Measurements from ENCODE around the gene GIT2.

GIT2 gene

DNA sequence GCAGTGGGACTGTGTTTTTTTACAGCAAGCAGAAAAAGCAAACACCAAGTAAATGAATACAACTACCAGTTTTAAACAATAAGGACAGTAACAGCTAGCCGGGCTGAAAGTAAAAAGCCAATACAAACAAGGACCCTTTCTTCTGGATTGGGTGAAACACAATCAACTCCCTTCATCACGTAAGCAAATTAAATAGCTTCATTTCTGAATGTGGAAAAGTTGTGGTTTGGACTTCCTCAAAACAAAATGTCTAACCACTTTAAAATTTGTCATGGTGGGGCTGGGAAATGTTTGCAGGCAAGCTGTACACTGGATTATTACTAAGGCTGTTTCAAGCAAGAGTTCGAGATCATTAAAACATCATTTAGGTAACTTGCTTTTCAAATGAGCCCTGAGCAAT, 48.6 kb downstream of the GIT2 start:
- H3K4me3 ChIP-seq (ENCODE audit: low read depth, low read length), result no peak overlapping the region
- TF ChIP-seq, protein P1, sequence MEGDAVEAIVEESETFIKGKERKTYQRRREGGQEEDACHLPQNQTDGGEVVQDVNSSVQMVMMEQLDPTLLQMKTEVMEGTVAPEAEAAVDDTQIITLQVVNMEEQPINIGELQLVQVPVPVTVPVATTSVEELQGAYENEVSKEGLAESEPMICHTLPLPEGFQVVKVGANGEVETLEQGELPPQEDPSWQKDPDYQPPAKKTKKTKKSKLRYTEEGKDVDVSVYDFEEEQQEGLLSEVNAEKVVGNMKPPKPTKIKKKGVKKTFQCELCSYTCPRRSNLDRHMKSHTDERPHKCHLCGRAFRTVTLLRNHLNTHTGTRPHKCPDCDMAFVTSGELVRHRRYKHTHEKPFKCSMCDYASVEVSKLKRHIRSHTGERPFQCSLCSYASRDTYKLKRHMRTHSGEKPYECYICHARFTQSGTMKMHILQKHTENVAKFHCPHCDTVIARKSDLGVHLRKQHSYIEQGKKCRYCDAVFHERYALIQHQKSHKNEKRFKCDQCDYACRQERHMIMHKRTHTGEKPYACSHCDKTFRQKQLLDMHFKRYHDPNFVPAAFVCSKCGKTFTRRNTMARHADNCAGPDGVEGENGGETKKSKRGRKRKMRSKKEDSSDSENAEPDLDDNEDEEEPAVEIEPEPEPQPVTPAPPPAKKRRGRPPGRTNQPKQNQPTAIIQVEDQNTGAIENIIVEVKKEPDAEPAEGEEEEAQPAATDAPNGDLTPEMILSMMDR (IDR thresholded peaks at IDR 0.05; ENCODE audit: borderline replicate concordance, insufficient read depth, low read depth, low read length), result no peak

DNA sequence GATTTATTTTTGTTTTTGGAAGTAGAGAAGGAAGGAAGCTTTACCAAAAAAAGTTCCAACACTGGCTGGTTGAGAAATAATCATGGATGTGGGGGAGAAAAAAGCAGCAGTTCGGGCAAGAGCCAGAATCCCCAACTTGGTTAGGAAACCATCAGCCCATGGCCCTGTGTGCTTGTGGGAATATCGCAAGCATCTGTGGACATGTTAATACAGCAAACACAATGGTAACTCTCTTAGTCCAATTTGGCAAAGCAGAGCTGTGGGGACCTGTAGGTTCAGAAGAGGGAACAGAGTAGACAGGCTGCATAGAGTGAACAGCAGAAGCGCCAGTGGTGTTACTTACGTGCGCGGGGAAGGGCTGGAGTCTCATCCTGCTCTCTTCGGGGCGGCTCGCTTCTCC, 49.3 kb downstream of the GIT2 start:
- H3K4me3 ChIP-seq (ENCODE audit: low read depth, low read length), result no peak overlapping the region
- TF ChIP-seq, protein P1 (IDR thresholded peaks at IDR 0.05; ENCODE audit: borderline replicate concordance, insufficient read depth, low read depth, low read length), result no peak

DNA sequence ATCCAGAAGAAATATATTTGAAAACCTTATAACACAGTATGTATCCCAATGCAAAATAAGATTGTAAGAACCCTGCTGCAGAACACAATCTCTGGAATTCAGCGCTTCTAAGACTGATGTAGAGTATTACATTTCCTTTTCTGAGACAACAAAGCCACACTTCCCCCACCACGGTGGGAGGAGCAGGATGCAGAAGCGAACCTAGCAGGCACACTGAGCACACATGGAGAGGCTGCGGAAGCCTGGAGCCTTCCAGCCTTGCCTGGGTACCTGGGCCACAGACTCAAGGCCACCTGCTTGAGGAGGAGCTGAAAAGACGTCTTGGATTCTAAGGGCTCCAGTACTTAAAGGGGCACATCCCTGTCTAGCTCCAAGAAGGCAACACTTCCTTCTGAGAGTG, 49.7 kb downstream of the GIT2 start:
- H3K4me3 ChIP-seq (ENCODE audit: low read depth, low read length), result no peak overlapping the region
- TF ChIP-seq, protein P1 (IDR thresholded peaks at IDR 0.05; ENCODE audit: borderline replicate concordance, insufficient read depth, low read depth, low read length), result no peak

DNA sequence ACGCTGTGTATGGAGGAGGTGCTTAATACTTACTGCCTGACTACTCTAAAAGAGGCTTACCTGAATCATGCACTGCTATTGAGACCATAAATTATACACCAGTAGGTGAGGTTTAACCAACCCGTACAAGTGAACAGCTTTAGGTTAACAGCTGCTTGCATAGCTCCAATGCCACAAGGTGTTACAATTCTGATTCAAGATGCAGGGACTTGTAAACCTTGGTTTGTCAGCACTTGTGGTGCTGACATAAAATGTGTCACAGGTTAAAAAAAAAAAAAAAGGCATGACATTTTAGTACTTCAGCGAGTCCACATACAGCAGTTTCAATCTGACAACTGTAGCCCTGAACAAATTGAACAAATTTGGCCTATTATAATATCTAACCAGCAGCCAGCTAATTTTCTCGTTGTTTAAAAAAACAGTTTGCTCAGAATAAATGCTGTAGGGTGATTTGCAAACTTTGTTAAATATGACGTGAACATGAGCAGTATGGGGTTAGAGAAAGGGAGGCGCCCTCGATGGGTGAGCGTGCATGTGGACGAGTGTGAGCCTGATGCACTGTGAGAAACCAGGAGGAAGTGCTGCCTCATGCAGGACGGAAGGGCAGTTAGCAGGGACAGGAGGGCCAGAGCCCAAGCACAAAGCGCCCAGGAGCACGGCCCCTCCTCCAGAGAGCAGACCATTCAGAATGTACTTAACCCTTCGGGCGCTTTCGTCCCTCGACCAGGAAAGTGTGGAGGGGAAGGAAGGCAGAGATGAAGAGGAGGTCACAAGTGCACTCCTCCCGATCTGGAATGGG, 51.4 kb downstream of the GIT2 start:
- TF ChIP-seq, protein P1 (IDR thresholded peaks at IDR 0.05; ENCODE audit: borderline replicate concordance, insufficient read depth, low read depth, low read length), result no peak
- H3K4me3 ChIP-seq (ENCODE audit: low read depth, low read length), result no peak overlapping the region

DNA sequence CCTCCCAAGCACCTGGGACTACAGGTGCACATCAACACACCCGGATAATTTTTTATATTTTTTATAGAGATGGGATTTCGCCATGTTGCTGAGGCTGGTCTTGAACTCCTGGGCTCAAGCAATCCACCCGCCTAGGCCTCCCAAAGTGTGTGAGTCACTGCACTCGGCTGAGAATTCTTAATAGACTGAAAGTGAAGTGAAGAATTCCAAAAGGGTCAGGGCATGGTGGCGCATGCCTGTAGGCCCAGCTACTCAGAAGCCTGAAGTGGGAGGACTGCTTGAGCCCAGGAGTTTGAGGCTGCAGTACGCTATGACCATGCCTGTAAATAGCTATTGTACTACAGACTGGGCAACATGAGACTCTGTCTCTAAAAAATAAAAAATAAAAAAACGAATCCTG, 52.4 kb downstream of the GIT2 start:
- TF ChIP-seq, protein P1 (IDR thresholded peaks at IDR 0.05; ENCODE audit: borderline replicate concordance, insufficient read depth, low read depth, low read length), result no peak

DNA sequence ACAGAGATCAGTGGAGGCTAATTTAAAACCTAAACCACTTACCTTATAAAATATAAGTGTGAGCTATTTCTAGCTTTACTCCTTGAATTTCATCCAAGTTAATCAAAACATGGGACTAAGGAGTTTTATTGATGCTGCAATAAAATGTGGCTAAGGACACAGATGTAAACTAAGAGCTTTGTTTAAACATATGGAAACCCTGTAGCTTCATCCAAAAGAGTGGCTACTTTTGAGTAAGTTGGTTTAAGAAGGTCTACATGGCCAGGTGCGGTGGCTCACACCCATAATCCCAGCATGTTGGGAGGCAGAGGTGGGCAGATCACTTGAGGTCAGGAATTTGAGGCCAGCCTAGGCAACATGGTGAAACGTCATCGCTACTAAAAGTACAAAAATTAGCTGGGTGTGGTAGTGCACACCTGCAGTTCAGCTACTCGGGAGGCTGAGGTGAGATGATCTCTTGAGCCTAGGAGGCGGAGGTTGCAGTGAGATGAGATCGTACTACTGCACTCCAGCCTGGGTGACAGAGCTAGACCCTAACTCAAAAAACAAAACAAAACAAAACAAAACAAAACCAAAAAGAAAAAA, 55.7 kb downstream of the GIT2 start:
- no peak overlapping the region for H3K4me3 ChIP-seq (ENCODE audit: low read depth, low read length)
- TF ChIP-seq, protein P1 (IDR thresholded peaks at IDR 0.05; ENCODE audit: borderline replicate concordance, insufficient read depth, low read depth, low read length), result no peak

More for the DNA sequence above, 52.4 kb downstream of the GIT2 start:
- no peak overlapping the region for H3K4me3 ChIP-seq (ENCODE audit: low read depth, low read length)

DNA sequence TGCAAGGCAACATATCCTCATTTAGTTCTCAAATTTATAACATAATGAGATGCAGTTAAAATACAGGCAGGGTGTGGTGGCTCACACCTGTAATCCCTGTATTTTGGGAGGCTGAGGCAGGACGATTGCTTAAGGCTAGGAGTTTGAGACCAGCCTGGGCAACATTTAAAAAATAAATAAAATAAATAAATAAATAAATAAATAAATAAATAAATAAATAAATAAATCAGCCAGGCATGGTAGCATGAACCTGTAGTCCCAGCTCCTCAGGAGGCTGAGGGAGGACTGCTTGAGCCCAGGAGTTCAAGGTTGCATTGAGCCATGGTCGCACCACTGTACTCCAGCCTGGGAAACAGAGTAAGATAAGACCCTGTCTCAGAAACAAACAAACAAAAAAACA, 56.7 kb downstream of the GIT2 start:
- TF ChIP-seq, protein P1 (IDR thresholded peaks at IDR 0.05; ENCODE audit: borderline replicate concordance, insufficient read depth, low read depth, low read length), result no peak
- no peak overlapping the region for H3K4me3 ChIP-seq (ENCODE audit: low read depth, low read length)
